OCI-LY7 (cell line): ENCODE data around the gene PTTG1.

Source experiments
- CTCF ChIP-seq: fragments of 200-600 bp; sonication (generic); conservative IDR thresholded peaks from 2 replicates; pipeline ENCODE4 v1.5.1; 2014; ENCODE audit warnings: mild to moderate bottlenecking, antibody characterized with exemption, low read length, moderate library complexity, mixed read lengths
- EZH2phosphoT487 ChIP-seq: fragments of 200-600 bp; sonication (generic); IDR thresholded peaks from 2 replicates; pipeline ENCODE4 v1.6.1; 2018; ENCODE audit warnings: low read depth, borderline replicate concordance, mild to moderate bottlenecking, mixed run types, antibody characterized with exemption, low read length, moderate library complexity, mixed read lengths

GRCh38 chr5:160441311-160441781, 19.7 kb downstream of the PTTG1 start:
- no peak for TF ChIP-seq CTCF
- TF ChIP-seq EZH2phosphoT487: no peak
